ENCODE measurements around the gene TIMM44. TPM values are rescaled to one million over a fixed set of nuclear protein-coding genes. Genes with fewer than 3 reads are reported as not detected.
"Not testable (repeated sequence)": the region's sequence is repeated elsewhere in the genome, so short reads cannot be mapped to it uniquely, and the experiment has no call there.

The TIMM44 gene
- total RNA-seq, 1 donor from 2014 or later: 96.1 TPM

- no peak for FAIRE-seq
- no peak overlapping the region for H3K4me3 ChIP-seq (ENCODE audit: low read depth, low read length)
- TF ChIP-seq, protein P1, sequence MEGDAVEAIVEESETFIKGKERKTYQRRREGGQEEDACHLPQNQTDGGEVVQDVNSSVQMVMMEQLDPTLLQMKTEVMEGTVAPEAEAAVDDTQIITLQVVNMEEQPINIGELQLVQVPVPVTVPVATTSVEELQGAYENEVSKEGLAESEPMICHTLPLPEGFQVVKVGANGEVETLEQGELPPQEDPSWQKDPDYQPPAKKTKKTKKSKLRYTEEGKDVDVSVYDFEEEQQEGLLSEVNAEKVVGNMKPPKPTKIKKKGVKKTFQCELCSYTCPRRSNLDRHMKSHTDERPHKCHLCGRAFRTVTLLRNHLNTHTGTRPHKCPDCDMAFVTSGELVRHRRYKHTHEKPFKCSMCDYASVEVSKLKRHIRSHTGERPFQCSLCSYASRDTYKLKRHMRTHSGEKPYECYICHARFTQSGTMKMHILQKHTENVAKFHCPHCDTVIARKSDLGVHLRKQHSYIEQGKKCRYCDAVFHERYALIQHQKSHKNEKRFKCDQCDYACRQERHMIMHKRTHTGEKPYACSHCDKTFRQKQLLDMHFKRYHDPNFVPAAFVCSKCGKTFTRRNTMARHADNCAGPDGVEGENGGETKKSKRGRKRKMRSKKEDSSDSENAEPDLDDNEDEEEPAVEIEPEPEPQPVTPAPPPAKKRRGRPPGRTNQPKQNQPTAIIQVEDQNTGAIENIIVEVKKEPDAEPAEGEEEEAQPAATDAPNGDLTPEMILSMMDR (IDR thresholded peaks at IDR 0.05; ENCODE audit: insufficient read depth, low read length, severe bottlenecking): no peak
Observed at GRCh38 chr19:7897292-7897691, 46.2 kb downstream of the TIMM44 start.

DNA sequence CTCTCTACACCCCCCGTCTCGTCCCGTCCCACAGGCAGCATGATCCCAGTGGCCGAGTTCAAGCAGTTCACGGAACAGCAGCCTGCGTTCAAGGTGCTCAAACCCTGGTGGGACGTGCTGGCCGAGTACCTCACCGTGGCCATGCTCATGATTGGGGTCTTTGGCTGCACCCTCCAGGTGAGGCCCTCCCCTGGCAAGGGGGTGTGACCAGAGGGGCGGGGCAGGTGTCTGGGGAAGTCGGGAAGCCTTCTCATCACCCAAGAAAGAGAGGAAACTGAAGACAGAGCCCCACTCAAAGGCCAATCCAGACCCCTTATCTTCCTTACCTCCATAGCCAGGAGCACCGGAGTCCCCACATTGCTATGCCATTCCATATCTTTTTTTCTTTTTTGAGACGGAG lies 47.9 kb downstream of the TIMM44 start:
- Histone ChIP-seq H3K27me3 (ENCODE audit: control insufficient read depth, insufficient read depth, low read length) (no peaks in the 10 kb centered on the region), H3K36me3 (ENCODE audit: control insufficient read depth, insufficient read depth, low read length) (peaks cover 7% of the 10 kb centered on the region), H3K4me3 (ENCODE audit: low read depth, low read length) (no peak overlapping the region)
- no peak for DNase-seq (ENCODE audit: low read depth)
- TF ChIP-seq, protein P1 (IDR thresholded peaks at IDR 0.05; ENCODE audit: insufficient read depth, low read length, severe bottlenecking): no peak
- FAIRE-seq: no peak

More at GRCh38 chr19:7897292-7897691, 46.2 kb downstream of the TIMM44 start:
- DNase-seq (ENCODE audit: low read depth): no peak
- Histone ChIP-seq H3K27me3 (ENCODE audit: control insufficient read depth, insufficient read depth, low read length) (no peaks in the 10 kb centered on the region), H3K36me3 (ENCODE audit: control insufficient read depth, insufficient read depth, low read length) (peaks cover 7% of the 10 kb centered on the region)

DNA sequence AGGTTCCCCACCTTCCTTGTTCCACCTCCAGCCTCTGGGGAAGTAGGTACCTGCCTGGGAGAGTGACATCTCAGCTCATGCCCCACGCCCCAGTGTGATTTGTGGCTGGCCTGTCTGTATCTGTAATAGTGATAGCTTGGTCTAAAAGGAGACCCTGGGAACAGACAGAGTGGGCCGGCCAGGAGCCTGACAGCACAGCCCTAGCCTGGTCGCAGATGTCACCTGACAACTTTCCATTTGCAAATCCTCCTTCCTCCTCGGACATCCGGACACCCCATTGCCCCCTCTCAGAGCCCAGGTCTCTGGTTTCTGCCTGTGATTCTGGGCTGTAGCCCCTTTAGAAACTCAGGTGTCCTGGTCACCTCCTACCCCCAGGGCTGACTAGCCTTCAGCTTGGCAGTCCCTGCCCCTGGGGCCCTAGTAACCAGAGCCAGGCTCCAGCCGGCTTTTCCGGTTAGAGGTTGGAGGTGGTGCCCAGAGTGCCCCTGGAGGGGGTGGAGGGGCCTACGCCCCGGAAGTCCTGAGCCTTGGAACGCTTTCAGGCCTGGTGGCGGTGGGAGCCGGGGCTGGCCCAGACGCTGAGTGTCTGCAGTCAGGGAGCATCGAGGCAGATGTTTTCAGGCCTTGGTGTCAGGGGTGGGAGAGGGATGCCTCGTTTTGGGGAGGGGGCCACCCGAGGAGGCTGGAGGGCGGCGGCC lies 48.7 kb downstream of the TIMM44 start:
- Histone ChIP-seq H3K4me3 (ENCODE audit: low read depth, low read length) (no peak overlapping the region), H3K27me3 (ENCODE audit: control insufficient read depth, insufficient read depth, low read length) (no peaks in the 10 kb centered on the region), H3K36me3 (ENCODE audit: control insufficient read depth, insufficient read depth, low read length) (peaks cover 3% of the 10 kb centered on the region)
- FAIRE-seq (no peak), DNase-seq (ENCODE audit: low read depth) (peak; percentile 40)
- TF ChIP-seq, protein P1 (IDR thresholded peaks at IDR 0.05; ENCODE audit: insufficient read depth, low read length, severe bottlenecking): no peak

DNA sequence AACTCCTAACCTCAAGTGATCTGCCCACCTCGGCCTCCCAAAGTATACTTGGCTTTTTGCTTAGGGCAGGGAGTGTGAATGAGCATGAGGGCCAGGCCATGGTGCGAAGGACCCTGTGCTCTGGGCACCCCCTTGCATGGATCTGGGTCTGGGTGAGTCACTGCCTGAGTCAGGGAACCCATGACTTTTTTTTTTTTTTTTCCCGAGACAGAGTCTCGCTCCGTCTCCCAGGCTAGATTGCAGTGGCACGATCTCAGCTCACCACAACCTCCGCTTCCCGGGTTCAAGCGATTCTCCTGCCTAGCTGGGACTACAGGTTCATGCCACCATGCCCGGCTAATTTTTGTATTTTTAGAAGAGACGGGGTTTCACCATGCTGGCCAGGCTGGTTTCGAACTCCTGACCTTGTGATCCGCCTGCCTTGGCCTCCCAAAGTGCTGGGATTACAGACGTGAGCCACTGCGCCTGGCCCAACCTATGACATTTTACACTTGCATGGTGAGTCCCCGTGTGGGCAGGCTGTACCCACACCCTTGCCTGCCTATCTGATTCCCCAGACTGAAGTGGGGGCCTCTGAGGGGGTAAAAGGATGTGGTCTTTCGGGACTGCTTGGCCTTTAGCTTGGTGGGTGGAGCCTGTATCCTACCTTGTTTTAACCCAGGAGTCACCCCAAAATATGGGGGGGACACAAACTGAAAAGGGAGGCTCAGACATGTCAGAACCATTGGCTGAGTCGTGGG lies 49.9 kb downstream of the TIMM44 start:
- FAIRE-seq; H3K27me3 ChIP-seq (ENCODE audit: control insufficient read depth, insufficient read depth, low read length); H3K36me3 ChIP-seq (ENCODE audit: control insufficient read depth, insufficient read depth, low read length); H3K4me3 ChIP-seq (ENCODE audit: low read depth, low read length): not testable (repeated sequence)
- DNase-seq (ENCODE audit: low read depth): peak; percentile 46

GRCh38 chr19:7888826-7889217 lies 54.6 kb downstream of the TIMM44 start:
- FAIRE-seq (no peak), DNase-seq (ENCODE audit: low read depth) (no peak)
- Histone ChIP-seq H3K27me3 (ENCODE audit: control insufficient read depth, insufficient read depth, low read length) (no peaks in the 10 kb centered on the region), H3K36me3 (ENCODE audit: control insufficient read depth, insufficient read depth, low read length) (no peaks in the 10 kb centered on the region), H3K4me3 (ENCODE audit: low read depth, low read length) (peak overlapping the region; percentile 82)
- TF ChIP-seq, protein P1 (IDR thresholded peaks at IDR 0.05; ENCODE audit: insufficient read depth, low read length, severe bottlenecking): no peak

GRCh38 chr19:7888145-7888825 lies 55.2 kb downstream of the TIMM44 start, which contains the start of gene LRRC8E:
TSS of gene LRRC8E (plus strand) at chr19:7888510. CDS start at chr19:7895604, 7,094 bp downstream.
- peak; percentile 52 for DNase-seq (ENCODE audit: low read depth)
- H3K36me3 ChIP-seq (ENCODE audit: control insufficient read depth, insufficient read depth, low read length): no peaks in the 10 kb centered on the region
- peak within 1 kb of the TSS; percentile 82 for H3K4me3 ChIP-seq (ENCODE audit: low read depth, low read length)
- H3K27me3 ChIP-seq (ENCODE audit: control insufficient read depth, insufficient read depth, low read length): no peaks in the 10 kb centered on the region
- no peak for FAIRE-seq
- TF ChIP-seq, protein P1 (IDR thresholded peaks at IDR 0.05; ENCODE audit: insufficient read depth, low read length, severe bottlenecking): no peak
